GM12865 (cell line): Measurements from ENCODE around the gene PXK.

ENCODE experiments used
- DNase-seq: peaks from one replicate; pipeline ENCODE4 v3.0.0; 2010; ENCODE audit warnings: low read depth
- H3K4me3 ChIP-seq: 2 replicates; pipeline ENCODE4 v1.5.1; 2011; ENCODE audit warnings: mild to moderate bottlenecking, low read depth, low read length, control low read depth
- CTCF ChIP-seq: IDR thresholded peaks from 2 replicates; pipeline ENCODE4 v1.5.1; 2011; ENCODE audit warnings: low read length, control low read depth, low read depth, inconsistent platforms; ENCODE audit not compliant: insufficient read depth; ENCODE audit errors: missing control alignments

The PXK gene

GRCh38 chr3:58369038-58369437 is 36.3 kb downstream of the PXK start:
- TF ChIP-seq CTCF: no peak
- no peak for DNase-seq
- H3K4me3 ChIP-seq: no peak overlapping the region

GRCh38 chr3:58369876-58370275 is 37.2 kb downstream of the PXK start:
- no peak for DNase-seq
- H3K4me3 ChIP-seq: no peak overlapping the region
- TF ChIP-seq CTCF: no peak

GRCh38 chr3:58370407-58370806 is 37.7 kb downstream of the PXK start:
- no peak for TF ChIP-seq CTCF
- no peak overlapping the region for H3K4me3 ChIP-seq
- no peak for DNase-seq

GRCh38 chr3:58371754-58372153 is 39.1 kb downstream of the PXK start:
- H3K4me3 ChIP-seq: no peak overlapping the region
- DNase-seq: no peak
- TF ChIP-seq CTCF: no peak

- no peak for TF ChIP-seq CTCF
- H3K4me3 ChIP-seq: no peak overlapping the region
- DNase-seq: no peak
Measured at GRCh38 chr3:58375254-58375653, 42.6 kb downstream of the PXK start.

GRCh38 chr3:58377168-58377567 is 44.5 kb downstream of the PXK start:
- H3K4me3 ChIP-seq: no peak overlapping the region
- no peak for DNase-seq
- no peak for TF ChIP-seq CTCF

- H3K4me3 ChIP-seq: no peak overlapping the region
- DNase-seq: no peak
- TF ChIP-seq CTCF: no peak
Measured at GRCh38 chr3:58377750-58378149, 45.1 kb downstream of the PXK start.
